HepG2 (cell line): Measurements from ENCODE around the gene TRIM44. TPM values are rescaled to one million over a fixed set of nuclear protein-coding genes. Genes with fewer than 3 reads are reported as not detected.

Experiments
- ATAC-seq: fragments of 200-7000 bp; cut with Tn5 transposase; 3 replicates; pipeline ENCODE4 v1.9.1; 2020; ENCODE audit warnings: mild to moderate bottlenecking, moderate library complexity
- BruUV-seq: library from RNA; stranded (reverse); fragments of 400-500 nt; replicated peaks from 2 replicates; lab custom pipeline; 2021; lab: Mats Ljungman, UMichigan
- CTCF ChIA-PET: fragments of 300-600 bp; formaldehyde crosslinking; extraction: SDS; loops from one replicate; lab custom pipeline; 2021; ENCODE audit warnings: low total read pairs, inconsistent platforms, low intra/inter-chr PET ratio; lab: Yijun Ruan, JAX
- POLR2A ChIA-PET: fragments of 350-600 bp; sonication (Branson Sonifier 250); formaldehyde crosslinking; loops from one replicate; lab custom pipeline; 2020; ENCODE audit warnings: antibody characterized with exemption, inconsistent platforms; lab: Yijun Ruan, JAX
- DNase-seq: peaks from one replicate; pipeline ENCODE4 v3.0.0-alpha.2; 2015; ENCODE audit warnings: low spot score
- FAIRE-seq: peaks from 3 replicates; lab custom pipeline; 2011; peaks lifted over from hg19 to GRCh38; lab: Jason Lieb, UNC
- H2AFZ ChIP-seq: one replicate; pipeline ENCODE4 v1.6.1; 2011; ENCODE audit warnings: low read length, inconsistent platforms
- H3K27ac ChIP-seq: fragments of 300-600 bp; 3 replicates; pipeline ENCODE4 v1.8.0; 2011; ENCODE audit warnings: mixed run types, mild to moderate bottlenecking, mixed read lengths, low read length, inconsistent platforms; ENCODE audit not compliant: insufficient read depth; ENCODE audit errors: extremely low read length
- H3K27me3 ChIP-seq, 2 experiments: fragments of 200-600 bp in 1 of 2; 2 replicates in 1 of 2; 3 replicates in 1 of 2; pipeline versions ENCODE4 v1.6.0 to v1.8.0; 2011; ENCODE audit warnings: low read length in 2 of 2, mild to moderate bottlenecking in 2 of 2, moderate library complexity in 2 of 2, inconsistent platforms in 1 of 2; ENCODE audit not compliant: insufficient read depth in 2 of 2, control insufficient read depth in 1 of 2
- H3K36me3 ChIP-seq, 2 experiments: fragments of 200-600 bp in 1 of 2; replicated peaks in 1 of 2; 2 replicates in 1 of 2; 3 replicates in 1 of 2; pipeline versions ENCODE4 v1.5.1 to v1.8.0; 2011; ENCODE audit warnings: low read length in 2 of 2, inconsistent platforms in 1 of 2; ENCODE audit not compliant: insufficient read depth in 2 of 2, control insufficient read depth in 1 of 2
- H3K4me1 ChIP-seq: 2 replicates; pipeline ENCODE4 v1.5.1; 2012; ENCODE audit warnings: low read length, inconsistent platforms; ENCODE audit not compliant: insufficient read depth
- H3K4me2 ChIP-seq: 2 replicates; pipeline ENCODE4 v1.6.0; 2011; ENCODE audit warnings: low read depth, low read length, inconsistent platforms
- H3K4me3 ChIP-seq, 3 experiments: fragments of 200-600 bp in 1 of 3; sonication (generic), shearing (Covaris generic) in 1 of 3; replicated peaks in 1 of 3; 2 replicates each; pipeline ENCODE4 v1.5.1; 2011 to 2016; ENCODE audit warnings: low read length in 3 of 3, inconsistent platforms in 2 of 3, low read depth in 2 of 3, mild to moderate bottlenecking in 2 of 3, control low read depth in 1 of 3, mixed read lengths in 1 of 3; ENCODE audit not compliant: insufficient read depth in 1 of 3
- H3K79me2 ChIP-seq: one replicate; pipeline ENCODE4 v1.6.1; 2011; ENCODE audit warnings: low read length, inconsistent platforms; ENCODE audit not compliant: insufficient read depth
- H3K9ac ChIP-seq: 2 replicates; pipeline ENCODE4 v1.6.0; 2011; ENCODE audit warnings: mild to moderate bottlenecking, low read depth, low read length, inconsistent platforms; ENCODE audit not compliant: insufficient read depth
- H3K9me3 ChIP-seq: 2 replicates; pipeline ENCODE4 v1.5.1; 2012; ENCODE audit warnings: mild to moderate bottlenecking, low read length
- H4K20me1 ChIP-seq: 2 replicates; pipeline ENCODE4 v1.6.0; 2011; ENCODE audit warnings: inconsistent platforms, mild to moderate bottlenecking, low read length, moderate library complexity; ENCODE audit not compliant: insufficient read depth
- ATAD3A ChIP-seq: sonication (generic); formaldehyde crosslinking; IDR thresholded peaks from 2 replicates; pipeline ENCODE4 v1.4.0; 2020; ENCODE audit warnings: missing genetic modification reagents
- BRCA1 ChIP-seq: sonication (generic); formaldehyde crosslinking; IDR thresholded peaks from 2 replicates; pipeline ENCODE4 v1.4.0; 2020; ENCODE audit warnings: missing genetic modification reagents
- LRRFIP1 ChIP-seq: sonication (generic); formaldehyde crosslinking; conservative IDR thresholded peaks from 2 replicates; pipeline ENCODE4 v1.4.0; 2020; ENCODE audit warnings: missing genetic modification reagents
- NFKB2 ChIP-seq: sonication (generic); formaldehyde crosslinking; IDR thresholded peaks from 2 replicates; pipeline ENCODE4 v1.4.0; 2020; ENCODE audit warnings: missing genetic modification reagents, borderline replicate concordance
- RCOR2 ChIP-seq: IDR thresholded peaks from 2 replicates; pipeline ENCODE4 v1.6.1; 2016; ENCODE audit warnings: missing biosample characterization, missing genetic modification reagents
- U2AF2 ChIP-seq: fragments of 200-400 bp; formaldehyde crosslinking; IDR thresholded peaks from 2 replicates; pipeline ENCODE4 v1.6.1; 2017; ENCODE audit warnings: low read depth, mild to moderate bottlenecking, low read length
- ZBED4 ChIP-seq: sonication (generic); formaldehyde crosslinking; IDR thresholded peaks from 2 replicates; pipeline ENCODE4 v1.4.0; 2020; ENCODE audit warnings: missing genetic modification reagents, borderline replicate concordance
- ZNF75D ChIP-seq: sonication (generic); formaldehyde crosslinking; IDR thresholded peaks from 2 replicates; pipeline ENCODE4 v1.8.1; 2023; ENCODE audit warnings: missing genetic modification reagents, mild to moderate bottlenecking, borderline replicate concordance
- ZNF792 ChIP-seq: IDR thresholded peaks from 2 replicates; pipeline ENCODE4 v1.6.1; 2016
- WGBS: methylation state at CpG from one replicate; pipeline ENCODE4 v1.1.6; 2017; ENCODE audit warnings: low lambda C conversion rate; 5-methylcytosine and 5-hydroxymethylcytosine counted together
- in situ Hi-C: cut with HindIII; loops from 2 replicates; pipeline ENCODE4 v1.10.0; 2017; ENCODE audit warnings: low pct_unique_long_range_greater_than_20kb; ENCODE audit not compliant: extremely low pct_ligation_motif_present
- intact Hi-C: fragments of 100-400 bp; cut with micrococcal nuclease; formaldehyde crosslinking; loops from one replicate; pipeline ENCODE4 v1.10.0; 2022; ENCODE audit not compliant: unreplicated experiment
- polyA plus RNA-seq, 8 experiments: library from polyadenylated mRNA; depleted of rRNA in 3 of 8; stranded (reverse) in 7 of 8; unstranded in 1 of 8; fragments of >200 nt; fragmentation: Illumina TruSeq in 4 of 8; extraction: Trizol in 4 of 8; gene quantifications; 2 replicates each; pipeline versions ENCODE4 v1.2.1 to v1.2.3, GENCODE V29; 2011 to 2016; ENCODE audit warnings: low read depth in 4 of 8, missing spikeins in 1 of 8, mixed read lengths in 1 of 8; ENCODE audit not compliant: insufficient read depth in 1 of 8
- total RNA-seq, 5 experiments: library from RNA; depleted of rRNA; stranded (reverse); fragments of >200 nt; fragmentation: Illumina TruSeq; extraction: Trizol; gene quantifications; 2 replicates each; pipeline ENCODE4 v1.2.3, GENCODE V29; 2016; ENCODE audit warnings: low read depth in 1 of 5

The TRIM44 gene
- total and polyA plus RNA-seq, 2 of the 13 experiments (the other 11 are each of a cell fraction or from before 2014, with no cell fraction given): 22.7 to 50.3 TPM

GRCh38 chr11:35722641-35723040, 60.1 kb downstream of the TRIM44 start (continued):
- TF ChIP-seq RCOR2 (no peak), ATAD3A (CRISPR knock-in tag) (no peak), ZBED4 (CRISPR knock-in tag) (no peak)

GRCh38 chr11:35723493-35723892, 60.9 kb downstream of the TRIM44 start:
- TF ChIP-seq BRCA1: no peak
- no peak for TF ChIP-seq NFKB2 (CRISPR knock-in tag)
- no peak for TF ChIP-seq U2AF2
- no peak for TF ChIP-seq LRRFIP1 (CRISPR knock-in tag)
- no peak for TF ChIP-seq ZNF75D (CRISPR knock-in tag)
- no peak for TF ChIP-seq ZNF792
- intact Hi-C loops: no loop called here
- ATAC-seq (no peak), DNase-seq (no peak), FAIRE-seq (no peak)
- no TSS peak for BruUV-seq
- Histone ChIP-seq H3K36me3 (peaks cover 0 to 24% of the 10 kb centered on the region in 2 experiments; a peak in 3 of 5 replicates), H4K20me1 (0 out of 2 replicates have a peak, but pooled peaks cover under 1% of the 10 kb centered on the region), H2AFZ (no peak overlapping the region), H3K4me1 (no peaks in the 10 kb centered on the region), H3K9ac (no peak overlapping the region), H3K4me3 (no peak overlapping the region), H3K27ac (no peak overlapping the region), H3K4me2 (no peak overlapping the region), H3K9me3 (no peaks in the 10 kb centered on the region), H3K79me2 (no peaks in the 10 kb centered on the region), H3K27me3 (no peaks in the 10 kb centered on the region)
- ChIA-PET CTCF (no interaction called here), POLR2A (no interaction called here)
- 96% methylated on average over 1 of the region's 1 CpG for WGBS
- in situ Hi-C loops: no loop called here
